ENCODE measurements around the gene COL16A1. TPM values are rescaled to one million over a fixed set of nuclear protein-coding genes. Genes with fewer than 3 reads are reported as not detected.

Gene COL16A1
- total and polyA plus RNA-seq, 4 donors, result 0.43 to 3.8 (median 2.3) TPM

GRCh38 chr1:31734582-31735107 lies 30.8 kb upstream of the COL16A1 start:
- H3K9me3 ChIP-seq (ENCODE audit: control insufficient read depth in 4 of 4, low read length in 3 of 4), result no peaks in the 10 kb centered on the region
- H3K4me3 ChIP-seq (ENCODE audit: low read depth in 1 of 3, low read length in 3 of 3), result no peak overlapping the region
- H3K4me1 ChIP-seq (ENCODE audit: control insufficient read depth in 4 of 4, insufficient read depth in 4 of 4, low read length in 3 of 4), result no peaks in the 10 kb centered on the region
- H3K36me3 ChIP-seq (ENCODE audit: control insufficient read depth in 4 of 4, insufficient read depth in 3 of 4, low read depth in 1 of 4, low read length in 3 of 4), result no peaks in the 10 kb centered on the region
- TF ChIP-seq EGR1 (IDR thresholded peaks at IDR 0.05; ENCODE audit: low read depth in 2 of 2) (no peak), SP1 (IDR thresholded peaks at IDR 0.05) (no peak), HNF4A (conservative IDR thresholded peaks at IDR 0.05) (no peak)
- no peak for DNase-seq (ENCODE audit: low spot score)
- H3K9ac ChIP-seq (ENCODE audit: low read depth in 1 of 2, low read length in 2 of 2), result no peak overlapping the region
- no peaks in the 10 kb centered on the region for H3K27me3 ChIP-seq (ENCODE audit: control insufficient read depth in 4 of 4, insufficient read depth in 4 of 4, low read length in 3 of 4)
- no peak overlapping the region for H3K27ac ChIP-seq (ENCODE audit: low read depth in 1 of 2, low read length in 2 of 2)
- WGBS, result 90% methylated on average over 7 of the region's 7 CpGs

- Histone ChIP-seq H3K27me3 (ENCODE audit: control insufficient read depth in 4 of 4, insufficient read depth in 4 of 4, low read length in 3 of 4) (no peaks in the 10 kb centered on the region), H3K27ac (ENCODE audit: low read depth in 1 of 2, low read length in 2 of 2) (no peak overlapping the region), H3K9me3 (ENCODE audit: control insufficient read depth in 4 of 4, low read length in 3 of 4) (no peaks in the 10 kb centered on the region), H3K9ac (ENCODE audit: low read depth in 1 of 2, low read length in 2 of 2) (no peak overlapping the region), H3K4me3 (ENCODE audit: low read depth in 1 of 3, low read length in 3 of 3) (no peak overlapping the region), H3K4me1 (ENCODE audit: control insufficient read depth in 4 of 4, insufficient read depth in 4 of 4, low read length in 3 of 4) (no peaks in the 10 kb centered on the region), H3K36me3 (ENCODE audit: control insufficient read depth in 4 of 4, insufficient read depth in 3 of 4, low read depth in 1 of 4, low read length in 3 of 4) (no peaks in the 10 kb centered on the region)
- WGBS, result 89% methylated on average over 19 of the region's 19 CpGs
- TF ChIP-seq MAX (IDR thresholded peaks at IDR 0.05), result no peak
- TF ChIP-seq REST (IDR thresholded peaks at IDR 0.05), result no peak
- no peak for TF ChIP-seq CTCF (IDR thresholded peaks at IDR 0.05; ENCODE audit: low read depth, low read length, missing input control)
- no peak for TF ChIP-seq GABPA (IDR thresholded peaks at IDR 0.05 in 1 of 2, conservative IDR thresholded peaks at IDR 0.05 in 1 of 2)
- TF ChIP-seq FOXA2 (IDR thresholded peaks at IDR 0.05), result no peak
- TF ChIP-seq EGR1 (IDR thresholded peaks at IDR 0.05; ENCODE audit: low read depth in 2 of 2), result no peak
- TF ChIP-seq FOXA1 (IDR thresholded peaks at IDR 0.05), result no peak
- no peak for TF ChIP-seq RAD21 (IDR thresholded peaks at IDR 0.05)
- no peak for TF ChIP-seq RXRA (IDR thresholded peaks at IDR 0.05)
- TF ChIP-seq JUND (IDR thresholded peaks at IDR 0.05), result no peak
- no peak for TF ChIP-seq SP1 (IDR thresholded peaks at IDR 0.05)
- DNase-seq (ENCODE audit: low spot score), result no peak
Measured at GRCh38 chr1:31733389-31734219, 29.8 kb upstream of the COL16A1 start.

Measured in liver (tissue), 9 donors.